ENCODE measurements around the gene MXD4. TPM values are rescaled to one million over a fixed set of nuclear protein-coding genes. Genes with fewer than 3 reads are reported as not detected.

Gene MXD4
- total RNA-seq, 6 donors from 2014 or later, result 50.1 to 135 (median 76.4) TPM

- ATAC-seq (ENCODE audit: low FRiP score in 2 of 2), result peak in 1 of 2 donors; percentile 2
- H3K36me3 ChIP-seq, result peaks cover under 1 to 60% (median 50%) of the 10 kb centered on the region in 4 donors
These were observed 5.7 kb downstream of the MXD4 start for GRCh38 chr4:2256156-2256731.

GRCh38 chr4:2255501-2256155 is 6.3 kb downstream of the MXD4 start:
- Histone ChIP-seq H3K9me3 (no peaks in the 10 kb centered on the region), H3K36me3 (peaks cover 6 to 66% (median 56%) of the 10 kb centered on the region in 4 donors), H3K27me3 (no peaks in the 10 kb centered on the region), H3K4me3 (peak overlapping the region in 2 of 4 donors; percentile 21 to 28), H3K4me1 (peaks cover 73 to 85% (median 76%) of the 10 kb centered on the region in 4 donors), H3K27ac (peak overlapping the region; percentile 92 to 98 (median 95))
- WGBS, 2 donors, result 0 to 33% methylated on average over 2 to 18 of the region's 18 CpGs
- TF ChIP-seq CTCF (IDR thresholded peaks at IDR 0.05), result no peak
- TF ChIP-seq POLR2A (IDR thresholded peaks at IDR 0.05), result peak in 1 of 4 donors; percentile 9
- ATAC-seq (ENCODE audit: low FRiP score in 2 of 2) (no peak), DNase-seq (peak; percentile 26 to 76)

More at GRCh38 chr4:2256156-2256731, 5.7 kb downstream of the MXD4 start:
- peak overlapping the region; percentile 92 to 98 (median 95) for H3K27ac ChIP-seq
- TF ChIP-seq POLR2AphosphoS5 (IDR thresholded peaks at IDR 0.05) (peak in 1 of 2 donors; percentile 52), POLR2A (IDR thresholded peaks at IDR 0.05) (peak in 1 of 4 donors; percentile 22), CTCF (IDR thresholded peaks at IDR 0.05) (no peak), EP300 (IDR thresholded peaks at IDR 0.05) (no peak)
- H3K4me3 ChIP-seq, result peak overlapping the region in 2 of 4 donors; percentile 21 to 28
- H3K9me3 ChIP-seq, result no peaks in the 10 kb centered on the region
- 35% methylated on average over 8 of the region's 8 CpGs; no CpG with 5 or more reads in 1 of the 2 donors for WGBS, 2 donors
- peaks cover 76 to 90% (median 79%) of the 10 kb centered on the region in 4 donors for H3K4me1 ChIP-seq
- no peaks in the 10 kb centered on the region for H3K27me3 ChIP-seq
- peak; percentile 50 to 53 for DNase-seq

GRCh38 chr4:2254665-2255500 is 7.0 kb downstream of the MXD4 start:
- Histone ChIP-seq H3K27me3 (no peaks in the 10 kb centered on the region), H3K36me3 (peaks cover 14 to 73% (median 63%) of the 10 kb centered on the region in 4 donors), H3K27ac (peak overlapping the region; percentile 92 to 98 (median 95)), H3K4me1 (peaks cover 66 to 78% (median 68%) of the 10 kb centered on the region in 4 donors), H3K9me3 (no peaks in the 10 kb centered on the region), H3K4me3 (peak overlapping the region in 2 of 4 donors; percentile 21 to 28)
- ATAC-seq (ENCODE audit: low FRiP score in 2 of 2) (no peak), DNase-seq (peak in 1 of 2 donors; percentile 26)
- TF ChIP-seq POLR2A (IDR thresholded peaks at IDR 0.05) (no peak), POLR2AphosphoS5 (IDR thresholded peaks at IDR 0.05) (peak in 1 of 2 donors; percentile 61), CTCF (IDR thresholded peaks at IDR 0.05) (no peak), EP300 (IDR thresholded peaks at IDR 0.05) (peak in 1 of 4 donors; percentile 70)
- WGBS, 2 donors, result 72 to 74% methylated on average over 31 to 32 of the region's 32 CpGs

- H3K27me3 ChIP-seq, result no peaks in the 10 kb centered on the region
- H3K9me3 ChIP-seq, result no peaks in the 10 kb centered on the region
- H3K36me3 ChIP-seq, result peaks cover 18 to 82% (median 70%) of the 10 kb centered on the region in 4 donors
- TF ChIP-seq EP300 (IDR thresholded peaks at IDR 0.05) (no peak), POLR2A (IDR thresholded peaks at IDR 0.05) (no peak), POLR2AphosphoS5 (IDR thresholded peaks at IDR 0.05) (no peak), CTCF (IDR thresholded peaks at IDR 0.05) (no peak)
- H3K4me3 ChIP-seq, result no peak overlapping the region
- WGBS, 2 donors, result 89 to 90% methylated on average over 20 to 32 of the region's 32 CpGs
- DNase-seq (peak; percentile 17 to 63), ATAC-seq (ENCODE audit: low FRiP score in 2 of 2) (no peak)
- H3K27ac ChIP-seq, result peak overlapping the region in 2 of 4 donors; percentile 97 to 98
- H3K4me1 ChIP-seq, result peaks cover 51 to 71% (median 55%) of the 10 kb centered on the region in 4 donors
These were observed 8.5 kb downstream of the MXD4 start for GRCh38 chr4:2253160-2254084.

All from upper lobe of left lung (tissue), 6 donors.